CD8-positive, alpha-beta memory T cell (primary cell): ENCODE measurements around the gene ABHD5. TPM values are rescaled to one million over a fixed set of nuclear protein-coding genes. Genes with fewer than 3 reads are reported as not detected.
A peak's percentile ranks its signal among the peaks of the same experiment; 100 is the strongest.
"Not testable (repeated sequence)": the region's sequence is repeated elsewhere in the genome, so short reads cannot be mapped to it uniquely, and the experiment has no call there.

Experiments used
- CTCF ChIA-PET: fragments of 350-600 bp; sonication (Branson Sonifier 250); formaldehyde crosslinking; loops from one replicate; lab custom pipeline; 2021; ENCODE audit warnings: antibody characterized with exemption; lab: Charles Lee
- POLR2A ChIA-PET: fragments of 350-600 bp; sonication (Branson Sonifier 250); formaldehyde crosslinking; loops from one replicate; lab custom pipeline; 2021; ENCODE audit warnings: antibody characterized with exemption; lab: Charles Lee
- DNase-seq, 5 donors: peaks; one replicate each; pipeline versions ENCODE4 v3.0.0 to v3.0.0-alpha.2; 2020 to 2022; ENCODE audit warnings: mixed read lengths in 1 of 5
- H3K27ac ChIP-seq: one replicate; pipeline ENCODE4 v1.7.0; 2013; ENCODE audit warnings: low read depth, mild to moderate bottlenecking, low read length, moderate library complexity
- H3K27me3 ChIP-seq: 2 replicates; pipeline ENCODE4 v1.7.0; 2013; ENCODE audit warnings: low read length, mild to moderate bottlenecking; ENCODE audit not compliant: insufficient read depth, poor library complexity, severe bottlenecking
- H3K36me3 ChIP-seq: 2 replicates; pipeline ENCODE4 v1.7.0; 2013; ENCODE audit warnings: mild to moderate bottlenecking, low read length, moderate library complexity; ENCODE audit not compliant: insufficient read depth
- H3K4me1 ChIP-seq: 2 replicates; pipeline ENCODE4 v1.7.0; 2013; ENCODE audit warnings: mild to moderate bottlenecking, low read length, moderate library complexity; ENCODE audit not compliant: insufficient read depth
- H3K4me3 ChIP-seq: 2 replicates; pipeline ENCODE4 v1.7.0; 2013; ENCODE audit warnings: mild to moderate bottlenecking, low read length
- H3K9me3 ChIP-seq: 2 replicates; pipeline ENCODE4 v1.7.0; 2013; ENCODE audit warnings: mild to moderate bottlenecking, low read length
- H3K27ac Mint-ChIP-seq, 8 donors: one replicate each; pipeline ENCODE4 v1.8.0; 2020 to 2021; ENCODE audit warnings: mixed read lengths in 8 of 8, mild to moderate bottlenecking in 6 of 8, inconsistent platforms in 3 of 8, moderate library complexity in 3 of 8
- H3K27me3 Mint-ChIP-seq, 2 donors: one replicate each; pipeline ENCODE4 v1.8.0; 2020 to 2021; ENCODE audit warnings: mixed read lengths in 2 of 2, mild to moderate bottlenecking in 1 of 2, moderate library complexity in 1 of 2
- H3K36me3 Mint-ChIP-seq, 3 donors: one replicate each; pipeline ENCODE4 v1.8.0; 2020 to 2021; ENCODE audit warnings: mixed read lengths in 3 of 3, inconsistent platforms in 1 of 3, mild to moderate bottlenecking in 1 of 3
- H3K4me1 Mint-ChIP-seq, 3 donors: one replicate each; pipeline ENCODE4 v1.8.0; 2020 to 2021; ENCODE audit warnings: mixed read lengths in 3 of 3, inconsistent platforms in 1 of 3, mild to moderate bottlenecking in 1 of 3
- H3K4me3 Mint-ChIP-seq, 7 donors: one replicate each; pipeline ENCODE4 v1.8.0; 2020 to 2021; ENCODE audit warnings: mixed read lengths in 7 of 7, mild to moderate bottlenecking in 6 of 7, moderate library complexity in 4 of 7, inconsistent platforms in 2 of 7
- H3K9me3 Mint-ChIP-seq, 5 donors: one replicate each; pipeline ENCODE4 v1.8.0; 2020 to 2022; ENCODE audit warnings: mixed read lengths in 5 of 5, mild to moderate bottlenecking in 3 of 5, moderate library complexity in 2 of 5, inconsistent platforms in 1 of 5
- polyA plus RNA-seq: library from polyadenylated mRNA; unstranded; fragments of 300-500 nt; fragmentation: Illumina TruSeq; gene quantifications from one replicate; pipeline ENCODE4 v1.2.3, GENCODE V29; 2021
- total RNA-seq, 2 experiments: library from RNA; stranded (reverse); gene quantifications; one replicate each; pipeline ENCODE4 v1.2.3, GENCODE V29; 2021

The ABHD5 gene
- total and polyA plus RNA-seq, 3 experiments from 2014 or later, result 6.8 to 18.0 (median 17.0) TPM

- H3K27me3 ChIP-seq, H3K4me1 ChIP-seq, CTCF ChIA-PET, DNase-seq, H3K9me3 Mint-ChIP-seq, H3K4me3 Mint-ChIP-seq, H3K4me3 ChIP-seq, H3K36me3 ChIP-seq, H3K27ac Mint-ChIP-seq, H3K4me1 Mint-ChIP-seq, H3K9me3 ChIP-seq, POLR2A ChIA-PET: not testable (repeated sequence)
- peaks cover 0 to 14% (median 4%) of the 10 kb centered on the region in 3 donors for H3K36me3 Mint-ChIP-seq
- H3K27ac ChIP-seq, result peak overlapping the region; percentile 61
- peaks cover 7 to 23% of the 10 kb centered on the region in 2 donors for H3K27me3 Mint-ChIP-seq
Observed at GRCh38 chr3:43678375-43678774, 12.4 kb upstream of the ABHD5 start.

GRCh38 chr3:43678887-43679449 is 11.8 kb upstream of the ABHD5 start:
- H3K36me3 ChIP-seq, H3K4me3 ChIP-seq, H3K9me3 Mint-ChIP-seq, H3K4me1 ChIP-seq, H3K27me3 ChIP-seq, H3K27ac ChIP-seq, H3K27ac Mint-ChIP-seq, CTCF ChIA-PET, DNase-seq, H3K4me1 Mint-ChIP-seq, POLR2A ChIA-PET, H3K4me3 Mint-ChIP-seq, H3K9me3 ChIP-seq: not testable (repeated sequence)
- peaks cover 7 to 21% of the 10 kb centered on the region in 2 donors for H3K27me3 Mint-ChIP-seq
- peaks cover 0 to 14% (median 4%) of the 10 kb centered on the region in 3 donors for H3K36me3 Mint-ChIP-seq

- H3K4me1 ChIP-seq, DNase-seq, H3K27ac Mint-ChIP-seq, H3K9me3 Mint-ChIP-seq, H3K27me3 ChIP-seq, H3K9me3 ChIP-seq, H3K4me3 Mint-ChIP-seq, H3K36me3 ChIP-seq, H3K4me1 Mint-ChIP-seq, H3K4me3 ChIP-seq, CTCF ChIA-PET, POLR2A ChIA-PET, H3K27ac ChIP-seq: not testable (repeated sequence)
- H3K36me3 Mint-ChIP-seq, result peaks cover 0 to 14% (median 4%) of the 10 kb centered on the region in 3 donors
- H3K27me3 Mint-ChIP-seq, result peaks cover 9 to 21% of the 10 kb centered on the region in 2 donors
Observed at GRCh38 chr3:43680857-43681256, 9.9 kb upstream of the ABHD5 start.

- no peak overlapping the region for H3K27ac Mint-ChIP-seq
- H3K27me3 Mint-ChIP-seq, result peaks cover 9 to 11% of the 10 kb centered on the region in 2 donors
- Histone ChIP-seq H3K9me3 (no peaks in the 10 kb centered on the region), H3K27me3 (no peaks in the 10 kb centered on the region), H3K27ac (no peak overlapping the region), H3K4me1 (no peaks in the 10 kb centered on the region), H3K36me3 (no peaks in the 10 kb centered on the region), H3K4me3 (no peak overlapping the region)
- DNase-seq, result no peak
- H3K4me3 Mint-ChIP-seq, result no peak overlapping the region
- ChIA-PET CTCF (no interaction called here), POLR2A (no interaction called here)
- peaks cover 0 to 2% (median 0%) of the 10 kb centered on the region in 3 donors for H3K36me3 Mint-ChIP-seq
- H3K4me1 Mint-ChIP-seq, result peaks cover 3 to 11% (median 5%) of the 10 kb centered on the region in 3 donors
- H3K9me3 Mint-ChIP-seq, result no peaks in the 10 kb centered on the region
Observed at GRCh38 chr3:43684944-43685343, 5.8 kb upstream of the ABHD5 start.

GRCh38 chr3:43685921-43686320 is 4.8 kb upstream of the ABHD5 start:
- Mint-ChIP-seq H3K4me1 (peaks cover 8 to 16% (median 10%) of the 10 kb centered on the region in 3 donors), H3K27me3 (peaks cover 10 to 11% of the 10 kb centered on the region in 2 donors), H3K9me3 (no peaks in the 10 kb centered on the region), H3K27ac (no peak overlapping the region), H3K36me3 (peaks cover 0 to 5% (median 0%) of the 10 kb centered on the region in 3 donors), H3K4me3 (no peak overlapping the region)
- Histone ChIP-seq H3K36me3 (no peaks in the 10 kb centered on the region), H3K4me3 (no peak overlapping the region), H3K4me1 (peaks cover 4% of the 10 kb centered on the region), H3K27ac (no peak overlapping the region), H3K27me3 (no peaks in the 10 kb centered on the region), H3K9me3 (no peaks in the 10 kb centered on the region)
- ChIA-PET POLR2A (no interaction called here), CTCF (no interaction called here)
- DNase-seq, result no peak

- Histone ChIP-seq H3K27ac (peak overlapping the region; percentile 10), H3K36me3 (no peaks in the 10 kb centered on the region), H3K27me3 (no peaks in the 10 kb centered on the region), H3K4me1 (peaks cover 4% of the 10 kb centered on the region), H3K4me3 (no peak overlapping the region), H3K9me3 (no peaks in the 10 kb centered on the region)
- DNase-seq, result no peak
- no peak overlapping the region for H3K4me3 Mint-ChIP-seq
- peaks cover 8 to 16% (median 11%) of the 10 kb centered on the region in 3 donors for H3K4me1 Mint-ChIP-seq
- no peaks in the 10 kb centered on the region for H3K9me3 Mint-ChIP-seq
- peaks cover 0 to 5% (median 0%) of the 10 kb centered on the region in 3 donors for H3K36me3 Mint-ChIP-seq
- ChIA-PET CTCF (no interaction called here), POLR2A (no interaction called here)
- peaks cover 10 to 11% of the 10 kb centered on the region in 2 donors for H3K27me3 Mint-ChIP-seq
- no peak overlapping the region for H3K27ac Mint-ChIP-seq
Observed at GRCh38 chr3:43686333-43686699, 4.4 kb upstream of the ABHD5 start.

GRCh38 chr3:43686700-43687498 is 3.8 kb upstream of the ABHD5 start:
- H3K9me3 Mint-ChIP-seq, result no peaks in the 10 kb centered on the region

GRCh38 chr3:43687499-43687811 is 3.3 kb upstream of the ABHD5 start:
- Mint-ChIP-seq H3K4me1 (peaks cover 17 to 26% (median 22%) of the 10 kb centered on the region in 3 donors), H3K36me3 (peaks cover 0 to 5% (median 0%) of the 10 kb centered on the region in 3 donors), H3K4me3 (peak overlapping the region in 1 of 7 donors; percentile 72), H3K27ac (peak overlapping the region in 1 of 8 donors; percentile 42), H3K27me3 (peaks cover 5 to 6% of the 10 kb centered on the region in 2 donors), H3K9me3 (no peaks in the 10 kb centered on the region)
- CTCF ChIA-PET, result no interaction called here
- Histone ChIP-seq H3K27ac (peak overlapping the region; percentile 47), H3K27me3 (no peaks in the 10 kb centered on the region), H3K36me3 (no peaks in the 10 kb centered on the region), H3K4me3 (no peak overlapping the region), H3K9me3 (no peaks in the 10 kb centered on the region), H3K4me1 (peaks cover 13% of the 10 kb centered on the region)
- DNase-seq, result no peak
- POLR2A ChIA-PET, result no interaction called here

More at GRCh38 chr3:43686700-43687498, 3.8 kb upstream of the ABHD5 start:
- Histone ChIP-seq H3K4me1 (peaks cover 8% of the 10 kb centered on the region), H3K4me3 (no peak overlapping the region), H3K27me3 (no peaks in the 10 kb centered on the region), H3K27ac (peak overlapping the region; percentile 47), H3K36me3 (no peaks in the 10 kb centered on the region), H3K9me3 (no peaks in the 10 kb centered on the region)
- H3K4me3 Mint-ChIP-seq, result no peak overlapping the region
- peaks cover 0 to 5% (median 0%) of the 10 kb centered on the region in 3 donors for H3K36me3 Mint-ChIP-seq
- no peak for DNase-seq
- no peak overlapping the region for H3K27ac Mint-ChIP-seq
- peaks cover 12 to 20% (median 16%) of the 10 kb centered on the region in 3 donors for H3K4me1 Mint-ChIP-seq
- ChIA-PET CTCF (no interaction called here), POLR2A (no interaction called here)
- H3K27me3 Mint-ChIP-seq, result peaks cover 8 to 10% of the 10 kb centered on the region in 2 donors
